NCI-H69 (cell line): ENCODE measurements around the gene KRT80.

Experiments
- DNase-seq: peaks from one replicate; lab custom pipeline; 2025; lab: John Stamatoyannopoulos, UW

Gene KRT80

DNA sequence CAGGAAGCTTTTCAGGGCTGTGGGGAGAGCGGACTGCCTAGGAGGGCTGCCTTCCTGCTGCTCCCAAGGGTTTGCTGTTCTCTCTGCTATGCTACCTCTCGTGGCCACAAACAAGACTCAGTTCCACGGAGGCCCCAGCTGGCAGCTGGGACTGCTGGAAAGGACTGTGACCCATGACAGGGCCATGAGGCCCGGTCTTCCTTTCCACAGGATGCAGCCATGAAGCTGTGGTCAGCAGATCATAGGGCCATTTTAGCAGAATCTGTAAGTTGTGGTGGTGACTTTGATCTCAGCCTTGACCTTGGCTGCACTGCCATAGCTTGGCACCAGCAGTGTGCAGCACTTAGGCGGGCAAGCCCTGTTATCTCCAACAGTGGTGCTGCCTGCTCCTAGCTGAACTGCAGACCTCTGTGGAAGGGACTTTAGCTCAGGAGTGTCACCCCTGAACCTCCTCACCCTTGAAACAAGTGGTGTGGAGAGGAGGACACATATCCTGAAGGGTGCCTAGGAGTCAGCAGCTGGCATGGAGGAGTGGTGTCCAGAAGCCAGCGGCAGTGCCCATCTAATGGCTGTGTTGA, 12.3 kb downstream of the KRT80 start:
- DNase-seq, result no peak

DNA sequence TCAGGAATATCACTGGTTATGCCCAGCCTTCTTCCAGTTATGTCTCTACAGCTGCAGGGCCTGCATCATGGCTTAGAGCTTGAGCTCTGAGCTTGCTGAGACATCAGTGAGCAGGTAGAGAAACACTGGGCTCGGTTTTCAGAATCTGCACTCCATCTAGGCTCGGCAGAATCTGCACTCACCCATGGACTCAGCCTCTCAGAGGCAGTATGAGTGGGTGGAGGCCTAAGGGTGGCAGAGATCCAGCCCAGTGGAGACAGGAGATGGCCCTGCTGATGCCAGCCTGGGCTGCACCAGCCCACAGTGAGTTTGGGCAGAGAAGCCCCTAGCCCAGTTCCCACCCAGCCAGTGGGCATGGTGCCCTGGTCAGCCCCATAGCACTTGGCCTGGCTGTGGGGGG, 12.8 kb downstream of the KRT80 start:
- peak; percentile 27 for DNase-seq

DNA sequence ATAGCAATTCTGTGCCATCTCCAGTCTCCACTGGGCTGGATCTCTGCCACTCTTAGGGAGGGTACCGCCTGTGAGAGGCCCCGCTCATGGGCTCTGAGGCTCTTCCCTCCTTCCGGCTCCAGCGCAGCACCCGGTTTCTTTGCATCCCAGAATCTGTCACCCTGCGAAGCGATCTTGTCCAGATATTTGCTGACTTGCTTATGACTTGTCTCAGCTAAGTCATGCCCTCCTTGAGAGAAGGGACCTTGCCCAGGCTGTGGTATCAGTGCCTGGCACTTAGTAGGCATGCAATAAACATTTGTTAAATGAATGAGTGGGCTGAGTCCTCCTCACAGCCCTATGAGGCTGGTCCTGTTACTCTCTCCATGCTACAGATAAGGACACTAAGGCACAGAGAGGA, 13.4 kb downstream of the KRT80 start:
- DNase-seq, result no peak

DNA sequence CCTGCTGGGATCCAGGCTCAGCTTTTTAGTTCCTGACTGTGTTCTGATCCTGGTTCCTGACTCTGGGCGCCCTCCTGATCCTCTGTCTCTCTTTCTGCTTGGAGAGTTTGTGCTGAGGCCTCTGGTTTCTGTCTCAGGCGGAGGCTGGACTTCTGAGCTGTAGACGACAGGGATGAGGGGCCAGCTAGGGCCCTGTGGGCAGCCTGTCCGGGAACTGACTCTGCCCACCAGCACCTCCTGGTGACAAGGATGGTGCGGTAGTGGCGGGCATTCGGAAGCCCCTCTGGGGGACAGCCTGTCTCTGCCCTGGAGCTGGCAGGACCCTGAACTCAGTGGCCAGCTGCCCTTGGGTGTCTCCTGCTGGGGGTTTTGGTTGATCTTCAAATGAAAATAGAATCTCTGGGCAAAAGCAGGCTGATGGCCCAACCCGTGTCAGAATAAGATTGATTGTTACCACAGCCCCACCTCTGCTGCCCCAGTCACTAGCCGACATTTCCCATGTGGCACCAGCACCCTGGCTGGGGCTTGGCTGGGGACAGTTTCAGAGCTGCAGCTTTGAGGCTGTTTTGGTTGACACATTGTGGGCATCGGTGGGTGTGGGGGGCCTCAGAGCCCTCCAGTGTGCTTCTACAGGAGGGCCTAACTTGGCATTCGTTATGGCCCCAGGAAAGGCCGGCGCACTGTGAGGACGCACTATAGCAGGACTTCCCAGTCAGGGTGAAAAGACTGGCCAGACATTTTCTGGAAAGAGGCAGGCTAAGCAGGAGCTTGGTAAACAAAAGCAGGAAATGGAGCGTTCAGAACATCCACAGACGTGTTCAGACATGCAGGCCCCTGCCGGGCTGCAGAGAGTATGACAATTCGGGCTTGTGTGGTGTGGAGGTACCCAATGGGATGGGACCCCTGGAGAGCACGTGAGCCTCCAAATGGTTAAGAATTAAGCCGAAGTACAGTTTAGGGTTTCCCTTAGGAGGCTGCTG, 16.2 kb downstream of the KRT80 start:
- DNase-seq, result peak; percentile 98

DNA sequence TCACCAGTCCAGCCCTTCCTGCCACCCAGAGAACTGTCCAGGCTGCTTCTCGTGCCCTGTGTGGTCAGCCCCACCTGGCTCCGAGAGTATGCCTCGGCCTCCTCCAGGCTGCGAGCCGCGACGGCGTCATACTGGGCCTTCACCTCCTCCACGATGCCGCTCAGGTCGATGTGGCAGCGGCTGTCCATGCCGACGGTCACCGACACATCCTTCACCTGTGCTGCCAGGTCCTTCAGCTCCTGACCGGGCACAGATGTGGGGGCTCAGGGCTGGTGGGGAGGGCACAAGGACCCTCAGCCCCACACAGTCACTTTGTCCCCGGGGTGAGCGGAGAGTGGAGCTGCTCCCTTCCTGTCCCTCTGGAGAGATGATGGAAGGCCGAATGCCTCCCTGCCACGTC, 18.3 kb downstream of the KRT80 start:
- no peak for DNase-seq

DNA sequence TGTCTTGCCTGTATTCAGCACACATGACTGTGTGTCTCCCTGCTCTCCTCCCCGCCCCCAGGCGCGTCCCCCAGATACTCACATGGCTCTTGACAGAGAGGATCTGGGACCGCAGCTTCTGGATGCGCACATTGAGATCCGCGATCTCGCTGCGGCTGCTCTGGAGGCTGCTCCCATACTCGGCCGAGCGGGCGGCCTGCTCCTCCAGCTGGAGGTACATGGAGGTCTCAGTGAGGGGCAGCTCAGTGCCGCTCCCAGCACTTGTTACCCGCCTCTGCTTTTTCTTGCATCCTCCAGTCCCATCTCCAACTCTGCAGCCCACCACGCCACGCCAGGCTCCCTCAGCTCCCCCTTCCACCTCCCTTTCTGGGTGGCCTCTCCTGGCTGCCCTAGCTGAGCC, 18.9 kb downstream of the KRT80 start:
- DNase-seq, result no peak

DNA sequence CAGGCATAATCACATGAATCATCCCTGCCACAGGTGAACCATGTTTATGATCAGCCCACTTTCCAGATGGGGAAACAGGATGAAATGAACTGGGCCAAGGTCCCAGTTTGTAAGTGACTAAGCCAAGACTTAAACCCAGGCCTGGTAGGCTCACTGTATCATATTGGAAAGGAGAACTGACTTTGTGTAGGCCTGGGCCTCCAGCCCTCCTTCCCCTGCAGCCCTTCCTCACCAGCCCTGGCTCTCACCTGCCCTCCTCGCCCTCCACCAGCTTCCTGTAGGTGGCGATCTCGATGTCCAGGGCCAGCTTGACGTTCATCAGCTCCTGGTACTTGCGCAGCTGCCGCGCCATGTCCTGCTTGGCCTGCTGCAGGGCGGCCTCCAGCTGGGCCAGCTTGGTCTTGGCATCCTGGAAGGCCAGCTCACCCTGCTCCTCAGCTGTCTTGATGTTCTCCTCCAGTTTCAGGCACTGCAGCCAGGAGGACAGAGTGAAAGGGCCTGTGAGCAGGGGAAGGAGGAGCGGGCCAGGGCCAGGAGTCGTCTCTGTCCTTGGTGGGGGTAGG, 19.8 kb downstream of the KRT80 start:
- peak; percentile 81 for DNase-seq

DNA sequence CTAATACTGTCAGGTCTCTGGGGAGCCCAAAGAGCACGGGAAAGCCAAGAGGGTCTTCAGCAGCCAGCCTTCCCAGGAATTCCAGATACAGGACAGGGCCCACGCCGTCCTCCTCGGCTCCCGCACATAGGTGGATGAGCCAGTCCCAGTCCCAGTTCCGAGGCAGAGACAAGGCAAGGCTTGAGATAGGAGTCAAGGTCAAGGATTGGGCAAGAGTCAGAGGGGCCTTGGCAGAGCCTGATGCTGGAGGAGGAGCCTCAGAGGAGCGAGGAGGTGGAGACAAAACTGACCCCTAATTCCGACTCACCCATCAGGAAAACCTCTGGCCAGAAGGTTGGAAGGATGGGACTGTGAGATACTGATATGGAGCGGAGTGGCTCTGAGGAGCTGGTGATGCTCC, 21.0 kb downstream of the KRT80 start:
- DNase-seq, result no peak

DNA sequence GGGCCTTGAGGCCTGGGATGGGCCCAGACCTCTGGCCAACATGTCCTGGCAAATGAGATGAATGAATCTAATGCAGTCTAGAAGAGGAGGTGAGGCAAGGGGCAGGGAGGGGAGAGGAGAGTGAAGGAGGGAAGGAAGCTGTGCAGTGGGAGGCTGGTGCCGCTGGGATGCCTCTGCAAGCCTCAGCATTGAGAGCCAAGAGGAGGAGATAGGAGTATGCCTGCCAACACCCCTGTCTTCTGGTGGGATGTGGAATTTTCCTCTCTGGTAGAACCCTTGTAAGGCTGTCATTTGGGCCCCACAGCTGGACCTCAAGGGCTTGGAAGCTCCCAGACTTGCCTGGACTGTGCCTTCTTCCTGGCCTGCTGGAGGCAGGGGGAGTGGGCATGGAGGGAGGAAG, 21.9 kb downstream of the KRT80 start:
- no peak for DNase-seq

DNA sequence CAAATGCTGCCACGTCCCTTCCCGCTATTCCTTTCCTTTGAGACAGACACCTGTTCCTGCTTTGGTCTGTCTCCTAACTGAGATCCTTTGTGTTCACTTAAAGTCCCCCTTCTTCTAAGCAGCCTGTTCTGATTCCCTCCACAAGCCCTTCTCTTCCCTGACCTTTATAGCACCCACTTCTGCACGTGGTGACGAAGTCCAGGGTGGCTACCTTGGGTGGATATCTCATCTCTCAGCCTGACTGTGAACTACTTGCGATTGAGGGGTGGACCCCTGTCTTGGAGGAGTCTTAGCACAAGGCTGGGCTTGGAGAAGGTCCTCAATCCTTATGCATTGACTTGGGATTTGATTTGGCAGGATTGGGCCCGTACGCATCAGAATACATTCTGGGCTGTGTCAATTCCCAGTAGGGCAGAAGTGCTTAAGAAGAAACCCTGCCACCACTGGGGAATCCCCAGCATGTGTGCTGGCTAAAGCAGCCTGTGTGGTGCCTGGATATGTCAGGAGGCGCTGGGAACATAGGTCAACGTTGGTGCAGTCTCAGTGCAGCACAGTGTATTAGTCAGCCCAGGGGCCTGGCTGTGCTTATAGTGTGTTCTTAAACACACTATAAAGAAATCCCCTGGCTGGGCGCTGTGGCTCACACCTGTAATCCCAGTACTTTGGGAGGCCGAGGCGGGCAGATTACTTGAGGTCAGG, 23.6 kb downstream of the KRT80 start:
- peak; percentile 48 for DNase-seq

DNA sequence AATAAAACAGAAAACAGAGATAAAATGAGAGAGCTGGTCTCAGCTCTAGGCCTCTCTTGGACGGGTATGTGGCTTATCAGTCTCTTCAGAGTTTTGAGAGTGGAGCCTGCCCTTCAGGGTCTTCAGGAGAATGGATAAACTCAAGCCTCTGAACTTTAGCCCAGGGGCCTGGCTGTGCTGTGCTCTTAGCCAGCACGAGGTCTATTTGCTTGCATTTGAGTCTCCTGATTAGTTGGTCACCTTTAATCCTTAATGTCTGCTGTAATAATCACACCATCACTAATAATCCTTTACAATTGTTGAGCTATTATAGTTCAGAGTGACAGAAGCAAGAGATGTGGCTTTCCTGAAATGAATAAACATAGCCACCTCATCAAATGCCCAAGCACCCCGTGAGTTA, 24.3 kb downstream of the KRT80 start:
- no peak for DNase-seq

DNA sequence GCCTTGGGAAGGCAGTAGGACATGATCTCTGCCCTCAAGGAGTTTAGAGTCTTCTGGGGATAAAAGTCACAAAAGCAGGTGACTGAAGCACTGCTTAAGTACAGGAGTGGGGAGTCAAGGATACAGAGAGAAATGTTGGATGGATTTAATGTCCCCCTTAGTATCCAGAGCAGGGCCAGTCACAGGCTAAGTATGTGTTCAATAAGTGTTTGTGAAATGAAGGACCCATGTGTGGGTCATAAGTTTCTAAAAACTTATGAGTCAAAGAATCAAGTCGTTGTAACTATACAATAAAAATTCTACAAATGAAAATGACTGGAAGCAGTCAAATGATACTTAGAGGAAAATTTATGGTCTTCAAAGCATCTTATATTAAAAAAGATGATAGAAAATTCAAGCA, 25.1 kb downstream of the KRT80 start:
- DNase-seq, result no peak

DNA sequence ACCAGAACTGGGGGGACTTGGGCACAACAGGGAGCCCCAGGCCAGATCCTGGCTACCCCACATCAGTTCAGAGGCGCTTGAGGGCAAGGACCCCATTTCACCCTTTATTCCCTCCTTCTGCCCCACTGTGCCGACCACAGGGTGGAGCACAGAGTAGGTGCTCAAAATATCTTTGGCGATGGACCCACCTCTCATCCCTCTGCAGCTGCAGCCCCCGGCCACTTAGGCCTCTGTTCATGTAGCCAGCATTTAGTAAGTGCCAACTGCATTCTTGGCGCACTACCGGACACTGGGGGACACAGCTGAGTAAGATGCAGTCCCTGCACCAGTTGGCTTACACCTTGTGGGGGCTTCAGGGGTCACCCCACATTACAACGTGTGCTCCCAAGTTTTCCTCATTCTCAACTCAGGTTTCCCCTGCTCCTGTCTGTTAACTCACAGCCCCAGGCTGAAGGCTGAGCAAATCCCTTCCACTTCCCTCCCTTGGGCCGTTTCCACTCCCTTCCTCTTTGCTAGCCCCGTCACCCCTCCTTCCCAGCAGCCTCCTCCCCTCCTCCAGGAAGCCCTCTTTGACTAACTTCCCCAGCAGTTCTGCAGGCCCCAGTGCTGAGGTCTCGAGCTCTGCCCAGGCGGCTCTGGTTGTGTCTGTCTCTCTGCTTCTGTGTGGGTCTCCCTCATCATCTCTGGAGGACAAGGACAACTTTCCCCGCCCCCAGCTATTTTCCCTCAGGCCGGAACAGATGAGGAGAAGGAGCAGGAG, 26.5 kb downstream of the KRT80 start:
- peak; percentile 49 for DNase-seq

DNA sequence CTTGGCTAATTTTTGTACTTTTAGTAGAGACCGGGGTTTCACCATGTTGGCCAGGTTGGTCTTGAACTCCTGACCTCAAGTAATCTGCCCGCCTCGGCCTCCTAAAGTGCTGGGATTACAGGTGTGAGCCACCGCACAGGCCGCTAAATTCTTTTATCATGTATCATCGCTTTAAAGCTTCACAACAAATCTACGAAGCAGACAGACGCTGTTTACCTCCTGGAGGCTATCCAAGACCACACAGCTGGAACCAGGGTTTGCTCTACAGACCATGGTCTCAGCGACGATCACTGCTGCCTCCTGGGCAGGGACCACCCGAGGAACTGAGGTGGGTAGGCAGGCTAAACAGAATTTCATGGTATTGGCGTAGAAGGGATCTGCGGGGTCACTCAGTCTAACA, 27.2 kb downstream of the KRT80 start:
- DNase-seq, result peak; percentile 80

DNA sequence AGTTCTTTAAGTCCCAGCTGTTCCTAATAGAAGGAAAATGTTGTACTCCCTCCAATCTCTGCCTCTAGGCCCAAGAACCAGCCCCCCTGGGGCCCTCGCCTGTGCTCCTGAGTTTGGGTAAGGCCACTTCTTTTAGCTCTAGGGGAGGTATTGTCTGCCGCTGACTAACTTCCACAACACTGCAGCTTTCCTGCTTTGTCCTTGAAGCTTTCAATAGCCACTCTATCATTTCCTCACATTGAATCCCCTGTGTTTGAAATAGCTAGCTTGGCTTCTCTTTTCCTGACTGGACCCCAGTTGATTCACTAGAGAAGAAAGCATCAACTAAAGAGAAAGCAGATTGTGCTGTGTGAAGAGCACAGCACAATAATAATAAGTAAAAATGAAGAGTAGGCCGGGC, 28.8 kb downstream of the KRT80 start:
- DNase-seq, result peak; percentile 25

DNA sequence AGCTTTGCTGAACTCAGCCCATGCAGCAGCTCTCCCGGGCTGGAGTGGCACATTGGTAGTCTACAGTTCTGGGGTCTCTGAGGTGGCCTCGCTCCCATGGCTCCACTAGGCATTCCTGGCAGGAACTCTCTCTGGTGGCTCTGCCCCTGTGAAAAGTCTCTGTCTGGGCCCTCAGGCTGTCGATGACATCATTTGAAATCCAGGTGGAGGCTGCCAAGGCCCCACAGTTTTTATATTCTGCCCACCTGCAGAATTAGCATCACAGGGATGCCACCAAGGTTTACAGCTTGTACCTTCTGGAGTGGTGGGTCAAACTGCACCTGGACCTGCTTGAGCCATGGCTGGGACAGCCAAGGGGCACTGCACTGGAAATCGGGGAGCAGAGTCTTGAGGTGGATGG, 31.6 kb downstream of the KRT80 start:
- peak; percentile 42 for DNase-seq

DNA sequence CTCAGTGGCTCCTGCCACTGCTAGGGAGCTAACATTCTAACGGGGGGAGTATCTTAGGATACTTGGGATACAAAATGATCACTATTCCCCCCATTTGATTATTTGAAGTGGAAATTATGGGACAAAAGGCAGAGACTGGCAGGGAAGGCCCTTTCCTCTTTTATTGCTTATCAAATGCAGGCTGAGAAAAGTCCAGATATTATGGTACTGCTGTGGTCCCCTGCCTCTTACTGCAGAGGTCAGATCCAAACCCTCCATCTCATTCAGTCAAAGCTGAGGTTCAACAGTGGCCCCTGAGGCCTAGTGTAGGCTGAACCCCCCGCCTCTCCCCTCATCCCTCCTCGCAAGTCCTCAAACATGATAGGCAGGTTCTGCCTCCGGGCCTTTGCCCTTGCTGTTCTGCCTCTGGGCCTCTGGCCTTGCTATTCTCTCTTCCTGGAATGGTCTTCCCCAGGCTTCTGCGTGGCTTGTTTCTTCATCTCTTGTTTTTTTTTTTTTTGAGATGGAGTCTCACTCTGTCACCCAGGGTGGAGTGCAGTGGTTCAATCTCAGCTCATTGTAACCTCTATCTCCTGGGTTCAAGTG, 34.2 kb downstream of the KRT80 start:
- no peak for DNase-seq

DNA sequence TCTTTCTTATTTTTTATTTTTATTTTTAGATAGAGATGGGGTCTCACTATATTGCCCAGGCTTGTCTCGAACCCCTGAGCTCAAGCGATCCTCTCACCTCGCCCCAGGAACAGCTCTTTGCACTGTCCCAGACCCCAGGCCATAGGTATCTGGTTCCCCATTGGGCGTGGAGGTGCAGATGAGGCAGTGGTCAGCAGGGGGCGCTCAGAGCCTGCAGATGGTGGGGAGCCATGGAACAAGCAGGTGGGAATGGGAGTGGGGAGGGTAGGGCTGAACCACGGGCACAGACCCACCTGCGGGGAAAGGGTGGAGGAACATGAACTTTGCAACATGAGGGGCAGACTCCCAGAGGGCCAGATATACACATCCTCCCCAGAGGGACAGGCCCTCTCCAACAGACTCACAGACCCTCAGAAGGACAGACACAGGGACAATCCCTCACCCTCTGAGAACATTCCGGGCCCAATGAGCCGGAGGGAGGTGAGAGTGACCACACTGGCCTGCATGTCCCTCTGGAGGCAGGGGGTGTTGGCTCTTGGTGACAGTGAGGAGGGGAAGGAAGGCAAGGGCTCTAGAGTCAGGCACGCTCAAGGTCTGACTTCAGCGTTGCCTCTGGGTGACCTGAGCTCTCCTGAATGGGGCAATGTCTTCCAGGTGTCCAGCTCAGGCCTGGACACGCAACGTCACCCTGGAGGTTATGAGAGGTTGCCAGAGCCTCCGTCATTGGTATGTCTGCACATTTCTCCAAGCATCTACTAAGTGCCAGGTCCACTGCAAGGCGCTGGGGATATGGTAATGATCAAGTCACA, 34.9 kb downstream of the KRT80 start:
- peak; percentile 85 for DNase-seq

DNA sequence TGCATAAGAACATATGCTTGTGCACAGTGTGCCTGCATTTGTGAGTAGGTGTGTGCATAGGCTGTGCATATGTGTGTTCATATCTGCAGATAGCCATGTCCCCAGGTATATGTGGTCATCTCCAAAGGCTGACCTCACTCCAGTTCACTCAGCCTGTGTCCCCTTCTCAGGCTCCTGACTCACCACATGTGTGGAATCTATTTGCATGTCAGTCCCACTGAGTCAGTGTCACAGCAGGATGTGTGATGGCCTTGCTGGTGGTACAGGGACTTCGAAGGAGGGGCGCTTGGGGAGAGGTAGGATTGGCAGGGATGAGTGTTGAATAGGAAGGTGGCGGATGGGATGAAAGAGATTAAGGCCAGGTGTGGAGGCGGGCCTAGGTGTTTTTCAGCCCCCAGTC, 35.5 kb downstream of the KRT80 start:
- no peak for DNase-seq

DNA sequence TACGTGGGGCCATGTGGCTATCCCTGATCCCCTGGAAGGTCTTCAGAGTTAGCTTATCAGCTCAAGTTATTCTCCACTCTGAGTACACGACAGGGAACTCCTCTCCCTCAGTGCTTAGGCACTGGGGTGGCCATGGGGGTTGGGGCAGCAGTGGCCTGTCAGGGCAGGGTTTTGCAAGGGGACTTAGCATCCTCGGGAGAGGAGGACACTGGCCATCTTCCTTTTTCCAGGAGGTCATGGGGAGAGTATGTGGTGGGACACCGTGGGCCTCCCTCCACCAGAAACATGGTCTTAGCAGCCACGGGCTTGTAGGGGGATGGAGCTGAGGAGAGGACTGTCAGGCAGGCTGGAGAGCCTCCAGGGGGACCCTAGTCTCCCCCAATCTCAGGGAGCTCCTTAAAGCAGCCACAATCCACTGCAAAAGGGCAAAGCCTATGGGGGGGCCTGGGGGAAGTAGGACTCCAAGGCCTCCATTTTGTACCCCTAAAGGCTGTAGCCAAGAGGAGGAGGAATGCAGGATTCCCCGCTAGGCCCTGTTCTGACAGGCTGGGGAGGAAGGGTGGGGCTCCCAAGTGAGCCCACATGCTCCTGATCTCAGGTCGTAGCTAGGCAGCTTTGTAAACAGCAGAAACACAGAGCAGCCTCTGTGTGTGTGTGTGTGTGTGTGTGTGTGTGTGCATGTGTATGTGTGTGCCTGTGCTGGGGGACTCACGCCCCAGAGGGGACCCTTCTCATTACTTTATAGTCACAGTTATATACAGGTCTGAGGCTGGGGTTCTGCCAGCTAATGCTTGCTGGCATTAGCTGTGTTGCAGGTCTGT, 36.6 kb downstream of the KRT80 start:
- DNase-seq, result peak; percentile 50
